Measurements from ENCODE around the gene SEC16A.

Gene SEC16A

DNA sequence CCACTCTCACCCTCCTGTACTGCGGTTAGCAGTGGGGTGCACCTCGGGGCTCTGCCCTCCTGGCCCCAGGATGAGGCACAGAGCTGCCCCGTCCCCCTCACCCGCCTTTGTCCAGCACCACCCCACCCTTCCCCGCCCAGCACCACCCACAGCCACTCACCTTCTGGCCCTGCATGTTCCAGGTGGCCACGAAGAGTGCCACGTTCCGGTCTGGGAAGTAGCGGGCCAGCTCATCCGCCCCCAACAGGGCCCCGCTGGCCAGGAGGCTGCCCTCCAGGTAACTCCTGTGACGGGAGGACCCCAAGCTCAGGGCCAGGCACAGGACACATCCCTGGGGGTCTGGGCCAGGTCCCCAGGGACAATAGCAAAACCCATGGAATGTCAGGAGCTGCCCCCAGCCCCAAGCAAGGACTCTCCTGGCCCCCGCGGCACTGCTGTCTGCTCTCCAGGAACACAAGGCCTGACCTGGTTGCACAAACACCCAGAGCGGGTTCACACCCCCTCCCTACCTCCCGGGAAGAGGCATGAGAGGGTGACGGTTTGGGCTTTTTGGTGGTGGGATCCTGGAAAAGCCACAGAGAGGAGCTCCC is 48.2 kb downstream of the SEC16A start:
- Histone ChIP-seq H3K27ac (ENCODE audit: low read length) (no peak overlapping the region), H4K20me1 (ENCODE audit: insufficient read depth, low read length) (no peaks in the 10 kb centered on the region), H3K36me3 (replicated peaks; ENCODE audit: insufficient read depth, low read length) (no peaks in the 10 kb centered on the region; the same call in 1 of the 2 replicates), H3F3A (ENCODE audit: insufficient read depth, low read length) (no peaks in the 10 kb centered on the region), H3K9ac (ENCODE audit: low read length) (no peak overlapping the region), H3K4me3 (ENCODE audit: low read length) (no peak overlapping the region), H2AFZ (ENCODE audit: low read length) (no peak overlapping the region), H3K4me1 (ENCODE audit: low read length) (peaks cover 8% of the 10 kb centered on the region; the same call in 1 of the 2 replicates), H3K79me2 (ENCODE audit: low read length) (peaks cover 46% of the 10 kb centered on the region), H3K4me2 (ENCODE audit: low read depth, low read length) (no peak overlapping the region), H3K9me3 (replicated peaks; ENCODE audit: insufficient read depth, low read length) (no peaks in the 10 kb centered on the region), H3K27me3 (replicated peaks; ENCODE audit: insufficient read depth, low read length) (no peaks in the 10 kb centered on the region), H3K9me2 (replicated peaks; ENCODE audit: insufficient read depth, low read length) (no peaks in the 10 kb centered on the region)
- TF ChIP-seq EZH2phosphoT487 (IDR thresholded peaks at IDR 0.05; ENCODE audit: low read length): no peak
- no peak for TF ChIP-seq EZH2 (optimal IDR thresholded peaks at IDR 0.05; ENCODE audit: low read depth, low read length)
- TF ChIP-seq, protein P1, sequence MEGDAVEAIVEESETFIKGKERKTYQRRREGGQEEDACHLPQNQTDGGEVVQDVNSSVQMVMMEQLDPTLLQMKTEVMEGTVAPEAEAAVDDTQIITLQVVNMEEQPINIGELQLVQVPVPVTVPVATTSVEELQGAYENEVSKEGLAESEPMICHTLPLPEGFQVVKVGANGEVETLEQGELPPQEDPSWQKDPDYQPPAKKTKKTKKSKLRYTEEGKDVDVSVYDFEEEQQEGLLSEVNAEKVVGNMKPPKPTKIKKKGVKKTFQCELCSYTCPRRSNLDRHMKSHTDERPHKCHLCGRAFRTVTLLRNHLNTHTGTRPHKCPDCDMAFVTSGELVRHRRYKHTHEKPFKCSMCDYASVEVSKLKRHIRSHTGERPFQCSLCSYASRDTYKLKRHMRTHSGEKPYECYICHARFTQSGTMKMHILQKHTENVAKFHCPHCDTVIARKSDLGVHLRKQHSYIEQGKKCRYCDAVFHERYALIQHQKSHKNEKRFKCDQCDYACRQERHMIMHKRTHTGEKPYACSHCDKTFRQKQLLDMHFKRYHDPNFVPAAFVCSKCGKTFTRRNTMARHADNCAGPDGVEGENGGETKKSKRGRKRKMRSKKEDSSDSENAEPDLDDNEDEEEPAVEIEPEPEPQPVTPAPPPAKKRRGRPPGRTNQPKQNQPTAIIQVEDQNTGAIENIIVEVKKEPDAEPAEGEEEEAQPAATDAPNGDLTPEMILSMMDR (IDR thresholded peaks at IDR 0.05; ENCODE audit: low read length): no peak
- no peak for DNase-seq

DNA sequence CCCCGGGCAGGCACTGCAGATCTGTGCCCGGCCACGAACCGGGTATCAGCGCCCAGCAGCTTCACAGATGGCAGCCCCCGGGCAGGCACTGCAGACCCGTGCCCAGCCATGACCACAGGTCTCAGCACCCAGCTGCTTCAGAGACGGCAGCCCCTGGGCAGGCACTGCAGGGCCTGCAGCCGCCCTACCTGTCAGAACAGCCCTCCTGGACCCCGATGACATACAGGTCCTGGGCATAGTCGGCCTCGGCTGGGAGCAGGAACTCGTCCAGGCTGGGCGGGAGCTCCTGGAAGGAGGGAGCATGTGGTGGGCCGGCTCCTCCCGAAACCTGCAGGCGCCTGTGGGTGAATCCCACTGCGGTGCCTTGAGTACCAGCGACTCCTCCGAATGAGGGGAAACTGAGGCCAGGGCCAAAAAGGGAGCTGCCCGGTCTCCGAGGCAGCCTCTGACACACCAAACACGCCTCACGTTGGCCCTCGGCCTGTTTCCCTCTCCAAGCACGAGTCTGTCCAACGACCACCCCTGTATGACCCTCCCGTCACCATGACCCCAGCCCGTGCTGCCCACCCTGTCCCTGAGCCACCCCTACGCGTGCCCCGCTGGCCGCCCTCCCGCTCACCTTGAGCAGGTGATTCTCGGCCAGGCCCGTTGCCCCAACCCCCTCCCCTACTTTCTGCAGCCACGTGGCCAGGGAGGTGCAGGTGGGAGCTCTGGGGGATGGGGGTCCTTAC is 48.8 kb downstream of the SEC16A start:
- no peak overlapping the region for H3K27ac ChIP-seq (ENCODE audit: low read length)
- no peak overlapping the region for H3K4me2 ChIP-seq (ENCODE audit: low read depth, low read length)
- no peaks in the 10 kb centered on the region for H3K9me2 ChIP-seq (replicated peaks; ENCODE audit: insufficient read depth, low read length)
- H2AFZ ChIP-seq (ENCODE audit: low read length): no peak overlapping the region
- H4K20me1 ChIP-seq (ENCODE audit: insufficient read depth, low read length): no peaks in the 10 kb centered on the region
- H3K79me2 ChIP-seq (ENCODE audit: low read length): peaks cover 44% of the 10 kb centered on the region
- TF ChIP-seq, protein P1 (IDR thresholded peaks at IDR 0.05; ENCODE audit: low read length): no peak
- TF ChIP-seq EZH2phosphoT487 (IDR thresholded peaks at IDR 0.05; ENCODE audit: low read length): no peak
- no peak for TF ChIP-seq EZH2 (optimal IDR thresholded peaks at IDR 0.05; ENCODE audit: low read depth, low read length)
- H3F3A ChIP-seq (ENCODE audit: insufficient read depth, low read length): no peaks in the 10 kb centered on the region
- no peak overlapping the region for H3K4me3 ChIP-seq (ENCODE audit: low read length)
- H3K9me3 ChIP-seq (replicated peaks; ENCODE audit: insufficient read depth, low read length): no peaks in the 10 kb centered on the region
- DNase-seq: no peak
- peaks cover 8% of the 10 kb centered on the region; the same call in 1 of the 2 replicates for H3K4me1 ChIP-seq (ENCODE audit: low read length)
- no peaks in the 10 kb centered on the region; the same call in 1 of the 2 replicates for H3K36me3 ChIP-seq (replicated peaks; ENCODE audit: insufficient read depth, low read length)
- H3K9ac ChIP-seq (ENCODE audit: low read length): no peak overlapping the region
- no peaks in the 10 kb centered on the region for H3K27me3 ChIP-seq (replicated peaks; ENCODE audit: insufficient read depth, low read length)

DNA sequence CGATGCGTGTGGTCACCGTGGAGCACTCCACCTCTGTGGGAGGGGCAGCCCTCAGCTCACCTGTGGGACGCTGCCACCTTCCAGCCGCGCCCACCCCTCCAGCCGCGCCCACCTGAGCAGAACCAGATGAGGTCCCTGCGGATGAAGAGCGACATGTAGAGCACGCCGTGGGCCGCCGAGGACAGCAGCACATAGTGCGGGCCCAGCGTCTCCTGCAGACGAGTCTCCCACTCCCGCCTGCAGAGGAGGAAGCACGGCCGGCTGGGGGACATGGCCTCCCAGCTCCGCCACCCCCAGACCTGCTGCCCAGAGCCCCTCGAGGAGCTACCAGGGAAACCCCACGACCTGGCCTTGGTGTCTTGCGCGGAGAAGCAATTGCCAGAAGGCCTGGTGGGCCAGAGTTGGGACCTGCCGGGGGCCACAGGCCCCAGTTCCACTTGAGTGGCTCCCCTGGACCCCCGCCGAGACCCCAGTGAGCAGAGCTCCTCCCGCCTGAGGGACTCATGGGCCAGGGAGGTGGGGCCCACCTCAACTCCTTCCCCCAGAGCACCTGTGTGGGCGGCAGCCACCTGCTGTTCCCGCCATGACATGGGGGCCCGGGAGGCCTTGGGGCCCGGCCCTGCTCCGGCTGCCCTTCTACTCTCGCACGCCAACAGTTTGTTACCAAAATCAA is 49.7 kb downstream of the SEC16A start:
- H3K79me2 ChIP-seq (ENCODE audit: low read length): peaks cover 35% of the 10 kb centered on the region
- peaks cover 8% of the 10 kb centered on the region; the same call in 1 of the 2 replicates for H3K4me1 ChIP-seq (ENCODE audit: low read length)
- H3K27ac ChIP-seq (ENCODE audit: low read length): no peak overlapping the region
- H3K9me3 ChIP-seq (replicated peaks; ENCODE audit: insufficient read depth, low read length): no peaks in the 10 kb centered on the region
- H3F3A ChIP-seq (ENCODE audit: insufficient read depth, low read length): no peaks in the 10 kb centered on the region
- no peak overlapping the region for H3K4me2 ChIP-seq (ENCODE audit: low read depth, low read length)
- TF ChIP-seq EZH2 (optimal IDR thresholded peaks at IDR 0.05; ENCODE audit: low read depth, low read length) (no peak), EZH2phosphoT487 (IDR thresholded peaks at IDR 0.05; ENCODE audit: low read length) (no peak)
- TF ChIP-seq, protein P1 (IDR thresholded peaks at IDR 0.05; ENCODE audit: low read length): no peak
- H2AFZ ChIP-seq (ENCODE audit: low read length): no peak overlapping the region
- no peaks in the 10 kb centered on the region for H4K20me1 ChIP-seq (ENCODE audit: insufficient read depth, low read length)
- H3K9me2 ChIP-seq (replicated peaks; ENCODE audit: insufficient read depth, low read length): no peaks in the 10 kb centered on the region
- H3K4me3 ChIP-seq (ENCODE audit: low read length): no peak overlapping the region
- no peak overlapping the region for H3K9ac ChIP-seq (ENCODE audit: low read length)
- no peaks in the 10 kb centered on the region for H3K27me3 ChIP-seq (replicated peaks; ENCODE audit: insufficient read depth, low read length)
- DNase-seq: no peak
- no peaks in the 10 kb centered on the region; the same call in 1 of the 2 replicates for H3K36me3 ChIP-seq (replicated peaks; ENCODE audit: insufficient read depth, low read length)
